ENCODE data around the gene CLEC4G.

DNA sequence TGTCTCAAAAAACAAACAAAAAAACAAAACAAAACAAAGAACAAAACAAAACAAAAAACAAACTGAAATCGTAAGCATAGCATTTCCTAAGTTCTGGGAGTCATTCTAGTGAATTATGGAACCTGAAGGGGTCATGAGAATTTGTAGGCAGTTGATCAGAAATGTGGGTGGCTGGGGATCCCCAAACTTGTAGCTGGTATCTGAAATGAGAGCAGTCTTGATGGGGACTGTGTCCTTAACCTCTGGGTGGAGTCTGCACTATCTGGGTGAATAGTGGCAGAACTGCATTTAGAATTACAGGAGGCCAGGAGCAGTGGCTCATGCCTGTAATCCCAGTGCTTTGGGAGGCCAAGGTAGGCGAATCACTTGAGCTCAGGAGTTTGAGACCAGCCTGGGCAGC lies 6.1 kb downstream of the CLEC4G start:
- TF ChIP-seq, protein P1, sequence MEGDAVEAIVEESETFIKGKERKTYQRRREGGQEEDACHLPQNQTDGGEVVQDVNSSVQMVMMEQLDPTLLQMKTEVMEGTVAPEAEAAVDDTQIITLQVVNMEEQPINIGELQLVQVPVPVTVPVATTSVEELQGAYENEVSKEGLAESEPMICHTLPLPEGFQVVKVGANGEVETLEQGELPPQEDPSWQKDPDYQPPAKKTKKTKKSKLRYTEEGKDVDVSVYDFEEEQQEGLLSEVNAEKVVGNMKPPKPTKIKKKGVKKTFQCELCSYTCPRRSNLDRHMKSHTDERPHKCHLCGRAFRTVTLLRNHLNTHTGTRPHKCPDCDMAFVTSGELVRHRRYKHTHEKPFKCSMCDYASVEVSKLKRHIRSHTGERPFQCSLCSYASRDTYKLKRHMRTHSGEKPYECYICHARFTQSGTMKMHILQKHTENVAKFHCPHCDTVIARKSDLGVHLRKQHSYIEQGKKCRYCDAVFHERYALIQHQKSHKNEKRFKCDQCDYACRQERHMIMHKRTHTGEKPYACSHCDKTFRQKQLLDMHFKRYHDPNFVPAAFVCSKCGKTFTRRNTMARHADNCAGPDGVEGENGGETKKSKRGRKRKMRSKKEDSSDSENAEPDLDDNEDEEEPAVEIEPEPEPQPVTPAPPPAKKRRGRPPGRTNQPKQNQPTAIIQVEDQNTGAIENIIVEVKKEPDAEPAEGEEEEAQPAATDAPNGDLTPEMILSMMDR (IDR thresholded peaks at IDR 0.05; ENCODE audit: low read depth, low read length, poor library complexity, severe bottlenecking) = no peak
- no peak for TF ChIP-seq EZH2phosphoT487 (IDR thresholded peaks at IDR 0.05; ENCODE audit: borderline replicate concordance, low read length)
